ENCODE results near the gene PLA2G6.
"Not testable (repeated sequence)": the region's sequence is repeated elsewhere in the genome, so short reads cannot be mapped to it uniquely, and the experiment has no call there.

PLA2G6 gene

DNA sequence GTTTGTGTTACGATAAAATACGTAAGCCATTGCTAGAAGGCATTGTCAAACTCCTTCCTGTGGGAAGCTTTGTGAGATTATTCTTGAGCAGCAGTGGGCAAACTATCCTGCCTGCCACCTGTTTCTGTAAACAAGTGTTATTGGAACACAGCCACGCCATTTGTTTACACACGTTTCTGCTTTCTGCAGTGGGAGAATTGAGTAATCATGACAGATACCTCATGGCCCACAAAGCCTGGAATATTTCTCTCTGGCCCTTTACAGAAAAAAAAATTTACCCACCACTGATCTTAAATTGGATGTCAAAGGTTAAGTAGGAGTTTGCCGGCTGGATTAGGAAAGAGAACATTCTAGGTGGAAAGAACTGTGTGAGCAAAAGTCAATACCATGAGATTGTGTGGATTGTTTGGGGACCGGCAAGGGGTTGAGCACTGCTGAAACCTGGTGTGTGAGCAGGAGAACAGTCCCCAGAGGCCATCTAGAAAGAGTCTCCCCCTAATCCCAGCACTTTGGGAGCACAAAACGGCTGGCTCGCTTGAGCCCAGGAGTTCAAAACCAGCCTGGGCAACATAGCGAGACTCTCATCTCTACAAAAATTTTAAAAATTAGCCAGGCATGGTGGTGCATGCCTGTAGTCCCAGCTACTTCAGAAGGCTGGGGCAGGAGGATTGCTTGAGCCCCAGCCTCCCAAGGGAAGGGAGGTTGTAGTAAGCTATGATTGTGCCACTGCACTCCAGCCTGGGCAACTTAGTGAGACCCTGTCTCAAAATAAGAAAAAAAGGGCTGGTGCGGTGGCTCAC lies 6.0 kb upstream of the PLA2G6 start:
- no peak for DNase-seq

DNA sequence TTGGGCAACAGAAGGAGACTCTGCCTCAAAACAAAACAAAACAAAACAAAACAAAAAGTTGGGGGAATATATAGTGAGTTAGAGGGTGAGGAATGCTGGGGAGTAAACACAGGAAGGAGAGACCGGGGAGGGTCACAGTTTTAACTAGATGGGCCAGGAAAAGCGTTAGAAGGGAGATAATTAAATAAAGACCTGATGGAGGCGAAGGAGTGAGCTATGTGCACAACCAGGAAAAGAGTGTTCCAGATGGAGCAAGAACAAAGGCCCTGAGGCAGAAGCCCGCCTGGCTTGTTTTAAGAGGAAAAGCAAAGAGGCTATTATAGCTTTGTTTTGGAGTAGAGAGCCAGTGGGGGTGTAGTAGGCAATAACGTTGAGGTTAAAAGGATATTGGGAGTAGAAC lies 4.8 kb upstream of the PLA2G6 start:
- DNase-seq, result no peak

DNA sequence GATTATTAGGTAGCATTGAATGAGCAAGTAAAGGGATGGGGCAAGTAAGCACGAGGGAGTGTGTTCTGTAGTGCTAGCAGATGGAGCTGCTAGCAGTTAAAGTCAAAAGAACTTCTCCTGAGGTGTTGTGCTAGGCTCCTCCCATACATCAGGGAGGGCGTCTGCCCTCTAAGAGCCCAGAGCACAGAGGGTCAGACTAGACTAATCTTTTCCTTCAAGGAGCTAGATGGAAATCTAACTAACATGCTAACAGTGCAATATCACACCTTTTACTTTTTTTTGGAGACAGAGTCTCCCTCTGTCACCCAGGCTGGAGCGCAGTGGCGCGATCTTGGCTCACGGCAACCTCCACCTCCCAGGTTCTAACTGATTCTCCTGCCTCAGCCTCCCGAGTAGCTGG lies 3.2 kb upstream of the PLA2G6 start:
- DNase-seq, result peak; percentile 10

DNA sequence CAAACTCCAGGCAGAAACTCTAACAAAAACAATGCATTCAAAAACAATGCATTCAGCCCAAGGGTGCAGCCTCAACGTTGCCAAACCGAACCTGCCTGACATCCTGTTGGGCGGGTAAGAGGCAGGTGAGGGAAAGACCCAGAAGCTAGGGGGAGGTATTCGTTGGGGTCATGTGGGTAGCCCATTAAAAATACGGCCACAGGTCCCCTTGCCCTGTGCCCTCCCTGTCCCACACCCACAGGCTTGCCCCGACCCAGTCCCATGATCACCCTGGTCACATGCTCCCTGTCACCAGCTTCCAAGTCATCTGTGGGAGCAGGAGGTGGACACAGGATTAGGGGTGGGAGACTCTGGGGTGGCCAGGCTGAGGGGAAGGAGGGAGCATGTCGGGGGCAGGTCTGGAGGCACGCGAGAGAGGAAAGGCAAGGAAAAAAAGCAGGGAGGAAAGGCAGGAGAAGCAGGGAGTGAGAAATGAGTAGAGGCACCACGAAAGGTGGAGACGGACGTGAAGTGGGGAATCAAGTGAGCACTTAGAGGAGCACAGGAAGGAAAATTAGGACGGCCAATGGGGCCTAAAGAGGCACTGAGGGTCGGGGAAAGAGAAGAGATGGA lies 683 bp downstream of the PLA2G6 start:
- DNase-seq, result no peak

DNA sequence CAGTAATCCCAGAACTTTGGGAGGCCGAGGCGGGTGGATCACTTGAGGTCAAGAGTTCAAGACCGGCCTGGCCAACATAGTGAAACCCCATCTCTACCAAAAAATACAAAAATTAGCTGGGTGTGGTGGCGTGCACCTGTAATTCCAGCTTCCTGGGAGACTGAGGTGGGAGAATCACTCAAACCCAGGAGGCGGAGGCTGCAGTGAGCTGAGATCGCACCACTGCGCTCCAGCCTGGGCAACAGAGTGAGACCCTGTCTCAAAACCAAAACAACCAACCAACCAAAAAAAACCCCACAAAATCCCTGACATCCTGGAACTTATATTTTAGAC lies 3.1 kb downstream of the PLA2G6 start:
- DNase-seq, result not testable (repeated sequence)

DNA sequence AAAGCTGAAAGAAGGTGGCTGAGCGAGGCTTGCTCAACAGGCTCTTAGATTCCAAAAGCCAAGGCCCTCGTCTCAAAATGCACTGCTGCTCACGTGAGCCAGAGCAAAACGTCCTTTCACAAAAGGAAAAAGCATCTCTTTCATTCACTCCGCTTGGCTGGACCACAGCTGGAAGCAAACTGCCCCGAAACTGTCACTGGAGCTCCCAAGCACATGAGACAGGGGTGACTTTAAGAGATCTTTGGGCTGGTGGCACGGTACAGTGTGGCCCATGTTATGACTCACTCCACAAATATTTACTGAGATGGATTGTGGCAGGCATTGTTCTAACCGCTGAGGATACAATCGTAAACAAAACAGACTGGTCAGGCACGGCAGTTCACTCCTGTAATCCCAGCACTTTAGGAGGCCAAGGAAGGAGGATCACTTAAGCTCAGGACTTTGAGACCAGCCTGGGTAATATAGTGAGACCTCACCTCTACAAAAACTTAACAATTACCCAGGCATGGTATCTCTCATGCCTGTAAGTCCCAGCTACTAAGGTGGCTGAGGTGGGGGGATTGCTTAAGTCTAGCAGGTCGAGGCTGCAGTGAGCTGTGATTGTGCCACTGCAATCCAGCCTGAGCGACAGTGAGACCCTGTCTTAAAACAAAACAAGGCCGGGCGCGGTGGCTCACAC lies 3.6 kb downstream of the PLA2G6 start:
- DNase-seq, result no peak

DNA sequence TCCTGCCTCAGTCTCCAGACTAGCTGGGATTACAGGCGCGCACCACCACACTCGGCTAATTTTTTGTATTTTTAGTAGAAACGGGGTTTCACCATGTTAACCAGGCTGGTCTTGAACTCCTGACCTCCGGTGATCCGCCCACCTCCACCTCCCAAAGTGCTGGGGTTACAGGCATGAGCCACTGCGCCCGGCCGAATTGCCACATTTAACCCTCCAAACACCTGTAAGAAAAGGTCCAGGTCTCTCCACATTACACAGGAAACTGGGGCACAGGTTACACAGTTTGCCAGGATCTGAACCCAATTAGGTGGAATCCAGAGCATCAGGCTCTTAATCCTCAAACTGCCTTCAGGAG lies 4.1 kb downstream of the PLA2G6 start:
- not testable (repeated sequence) for DNase-seq

DNA sequence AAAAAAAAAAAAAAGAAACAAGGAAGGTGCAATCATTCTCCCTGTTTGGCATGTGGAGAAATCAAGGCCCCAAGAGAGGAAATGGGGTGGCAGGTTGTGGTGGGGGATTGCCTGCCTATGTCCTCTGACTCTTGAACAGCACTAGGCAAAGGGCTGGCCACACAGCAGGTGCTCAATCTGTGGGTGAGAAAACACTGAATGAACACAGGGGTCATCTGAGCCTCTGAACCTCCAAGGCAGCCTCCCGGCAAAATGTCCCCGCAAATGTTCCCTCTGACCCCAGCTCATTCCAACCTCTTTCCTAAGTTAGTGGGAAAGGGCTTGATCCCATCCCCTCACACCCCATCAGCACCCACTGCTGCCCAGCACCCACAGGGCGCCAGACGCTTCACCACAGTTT lies 4.6 kb downstream of the PLA2G6 start:
- DNase-seq, result no peak

DNA sequence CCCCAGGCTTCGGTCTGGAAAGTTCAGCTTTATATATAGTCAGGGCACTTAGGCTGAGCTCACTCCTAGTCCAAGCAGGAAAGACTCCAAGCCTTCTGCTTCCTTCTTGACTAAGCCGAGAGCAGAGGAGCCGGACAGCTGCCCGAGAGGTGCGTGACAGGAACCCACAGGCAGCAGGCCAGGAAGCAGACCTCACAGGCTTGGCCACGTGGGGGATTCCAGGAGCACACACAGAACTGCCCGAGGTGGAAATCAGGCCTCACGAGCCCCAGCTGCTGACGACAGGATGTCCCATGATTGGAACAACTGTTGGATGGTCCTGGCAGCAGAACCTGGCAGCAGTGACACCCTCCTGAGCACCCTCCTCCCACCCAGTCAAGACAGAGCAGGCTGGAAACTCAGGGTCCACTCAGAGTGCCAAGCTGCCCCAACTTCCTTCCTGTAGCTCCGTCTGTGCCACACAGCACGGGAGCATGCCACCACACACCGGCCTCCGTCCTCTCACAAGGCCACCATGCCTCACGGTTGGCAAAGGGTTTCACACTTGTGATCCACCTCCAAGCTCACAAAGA lies 5.4 kb downstream of the PLA2G6 start:
- DNase-seq, result peak; percentile 84

DNA sequence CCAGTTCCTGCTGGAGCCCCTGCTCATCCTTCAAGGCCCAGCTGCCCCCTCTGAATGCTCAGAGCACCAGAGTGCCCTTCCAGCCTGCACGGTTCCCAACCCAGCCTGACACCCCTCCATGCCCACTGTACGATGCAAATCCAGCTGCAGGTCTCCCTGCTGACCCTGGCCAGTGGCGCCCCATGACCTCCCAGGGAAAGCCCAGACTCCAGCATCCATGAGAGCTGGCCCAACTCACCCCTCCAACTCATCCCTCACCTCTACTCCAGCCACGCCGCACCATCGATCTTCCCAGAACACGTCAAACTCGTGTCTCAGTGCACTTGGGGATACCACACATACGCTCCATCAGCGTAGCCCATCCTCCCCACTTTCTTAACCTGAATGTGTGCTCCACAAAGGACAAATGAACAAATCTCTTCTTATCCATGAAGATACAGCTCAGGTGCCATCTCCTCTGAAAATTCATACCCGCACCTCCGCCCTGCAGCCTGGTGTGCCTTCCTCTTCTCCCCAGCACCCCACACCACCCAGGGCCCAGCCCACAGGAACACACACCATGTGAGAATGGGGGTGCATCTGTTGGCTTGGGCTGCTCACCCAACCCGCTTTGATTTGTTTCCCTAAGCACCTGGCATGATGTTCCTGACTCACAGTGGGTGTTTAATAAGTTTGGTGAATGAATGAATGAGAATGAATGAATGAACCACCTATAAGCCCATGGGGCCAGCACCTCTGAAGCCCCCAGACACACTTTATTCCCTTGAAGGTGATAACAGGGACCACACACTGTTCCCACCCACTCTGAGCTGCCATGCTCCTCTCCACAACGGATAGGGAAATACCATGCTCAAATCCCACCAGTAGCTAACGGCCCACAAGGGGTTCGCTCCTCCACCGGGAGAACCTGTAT lies 6.2 kb downstream of the PLA2G6 start:
- DNase-seq, result no peak

DNA sequence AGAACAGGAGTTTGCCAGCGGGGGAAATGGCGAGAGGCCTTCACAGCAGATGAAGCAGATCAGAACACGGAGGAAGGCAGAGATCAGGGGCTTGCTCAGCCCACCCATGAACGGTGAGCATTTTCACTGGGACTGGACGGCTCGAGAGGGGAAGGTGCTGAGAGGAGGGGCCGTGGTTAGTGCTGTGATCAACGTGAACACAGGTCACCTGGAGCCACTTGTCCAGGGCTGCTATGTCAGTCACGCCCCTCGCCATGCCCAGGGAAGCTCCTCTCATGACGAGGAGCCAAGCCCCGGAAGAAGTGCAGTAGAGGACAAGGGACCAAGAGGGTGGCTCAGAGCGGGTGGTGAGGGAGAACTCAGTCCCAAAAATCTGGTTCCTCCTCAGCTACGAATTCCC lies 7.0 kb downstream of the PLA2G6 start:
- no peak for DNase-seq

DNA sequence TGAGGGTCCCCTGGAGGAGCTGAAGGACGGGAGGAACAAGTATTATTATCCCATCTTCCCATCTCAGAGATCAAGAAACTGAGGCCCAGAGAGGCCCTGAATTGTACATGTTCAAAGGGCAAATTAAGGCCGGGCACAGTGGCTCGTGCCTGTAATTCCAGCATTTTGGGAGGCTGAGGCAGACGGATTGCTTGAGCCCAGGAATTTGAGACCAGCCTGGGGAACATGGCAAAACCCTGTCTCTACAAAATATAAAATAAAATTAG lies 8.1 kb downstream of the PLA2G6 start:
- no peak for DNase-seq

DNA sequence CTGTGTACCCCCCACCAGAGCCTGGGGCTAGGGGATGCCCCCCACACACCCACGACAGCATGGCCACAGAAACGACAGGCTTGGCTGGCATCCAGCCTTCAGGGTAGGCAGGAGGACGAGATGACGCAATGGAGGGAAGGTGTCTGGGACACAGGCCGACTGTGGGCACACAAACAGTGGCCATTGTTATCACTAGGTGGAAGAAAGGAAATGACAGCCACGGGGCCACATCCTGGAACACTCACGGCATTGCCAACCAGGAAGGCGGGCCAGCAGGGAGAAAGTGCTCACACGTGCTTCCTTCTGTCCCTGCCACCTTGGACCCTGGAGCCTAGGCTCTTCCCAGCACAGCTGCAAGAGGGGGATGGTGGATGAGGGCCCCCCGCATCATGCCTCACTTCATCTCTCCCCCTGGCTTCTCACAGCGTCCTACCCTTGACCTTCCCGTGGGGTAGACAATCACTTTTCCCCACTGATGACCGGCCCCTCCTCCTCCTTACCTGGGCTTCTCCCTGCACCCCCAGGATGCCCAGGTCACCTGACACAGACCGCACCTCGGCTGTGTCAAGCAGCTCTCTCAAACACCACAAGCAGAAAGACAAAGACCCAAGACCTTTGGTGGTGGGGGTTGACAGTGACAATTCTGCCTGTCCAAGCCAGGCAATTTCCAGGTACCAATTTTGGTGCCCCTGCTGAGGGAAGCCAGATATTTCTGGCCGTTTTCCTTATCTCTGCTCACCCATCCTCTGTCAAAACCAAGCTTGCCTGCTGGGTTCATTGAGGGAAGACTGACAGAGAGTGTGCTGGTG lies 8.6 kb downstream of the PLA2G6 start:
- DNase-seq, result peak; percentile 57

DNA sequence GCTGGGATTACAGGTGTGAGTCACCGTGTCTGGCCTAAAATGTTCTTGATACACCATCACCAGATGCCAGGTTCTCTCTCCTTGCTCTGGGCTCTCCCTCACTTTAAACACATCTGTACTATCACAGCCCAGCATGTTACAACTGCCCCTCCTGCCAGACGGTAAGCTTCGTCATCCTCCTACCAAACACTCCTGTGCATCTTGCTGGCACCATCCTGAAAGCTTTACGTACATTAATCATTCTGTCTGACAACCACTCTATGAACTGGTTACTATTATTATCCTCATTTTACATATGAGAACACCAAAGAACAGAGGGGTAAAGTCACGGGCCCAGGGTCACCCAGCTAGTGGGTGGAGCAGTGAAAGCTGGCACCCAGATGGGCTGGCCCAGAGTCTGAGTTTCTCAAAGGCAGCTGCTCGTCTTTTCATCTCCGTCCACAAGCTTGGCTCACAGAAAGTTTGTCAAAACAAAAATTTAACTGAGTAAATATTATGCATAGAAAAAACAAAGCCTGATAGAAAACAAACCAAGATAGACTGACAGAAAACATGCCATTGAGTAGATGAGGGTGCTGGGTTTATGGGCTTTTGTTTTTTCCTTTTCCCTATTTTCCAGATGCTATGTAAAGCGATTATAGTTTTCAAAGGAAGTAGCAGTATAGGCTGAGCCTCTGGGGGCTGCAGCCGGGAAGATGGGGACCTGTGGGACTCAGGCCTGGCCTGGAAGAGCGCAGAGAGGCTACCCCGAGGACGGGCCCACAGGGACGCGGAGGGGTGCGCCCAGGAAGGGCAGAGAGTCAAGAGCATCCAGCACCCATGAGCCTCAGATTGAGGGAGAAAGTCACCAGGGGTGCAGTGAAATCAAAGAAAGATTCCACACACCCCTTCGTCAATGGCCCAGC lies 9.5 kb downstream of the PLA2G6 start:
- no peak for DNase-seq

DNA sequence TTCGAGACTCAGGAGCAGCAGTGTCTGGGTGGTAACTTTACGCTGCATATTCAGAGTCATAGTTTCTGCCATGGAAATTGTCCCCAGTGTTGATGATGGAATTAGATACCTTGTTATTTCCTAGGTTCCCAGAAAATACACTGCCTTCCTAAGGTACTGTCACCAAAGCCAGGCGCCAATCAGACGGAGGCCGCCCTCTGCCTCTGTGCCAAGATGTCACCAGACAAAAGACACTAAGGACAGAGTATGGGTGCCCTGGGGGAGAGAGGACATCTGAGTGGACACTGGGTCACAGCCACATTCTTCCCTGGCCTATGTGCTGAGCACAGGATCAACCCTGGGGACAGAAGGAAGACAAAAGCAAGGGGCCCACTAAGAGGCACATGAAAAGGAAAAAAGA lies 11.2 kb downstream of the PLA2G6 start:
- no peak for DNase-seq

DNA sequence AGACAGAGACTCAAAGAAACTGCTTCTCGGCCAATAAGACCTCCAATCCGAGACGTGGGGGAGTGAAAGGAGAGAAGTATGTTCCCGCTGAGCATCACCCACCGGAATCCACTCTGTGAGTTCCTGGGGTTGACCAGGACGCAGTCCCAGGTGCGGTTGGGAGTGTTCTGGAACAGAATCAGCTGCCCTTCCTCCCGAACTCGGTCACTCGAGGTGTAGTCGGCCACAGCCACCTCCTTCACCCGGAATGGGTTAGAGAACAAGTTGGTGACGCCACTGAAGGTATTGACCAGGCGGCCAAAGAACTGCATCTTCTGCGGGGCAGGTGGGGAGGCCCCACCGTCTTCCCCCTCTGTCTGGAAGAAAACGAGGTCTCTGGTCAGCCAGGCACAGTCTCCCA lies 12.5 kb downstream of the PLA2G6 start:
- no peak for DNase-seq

DNA sequence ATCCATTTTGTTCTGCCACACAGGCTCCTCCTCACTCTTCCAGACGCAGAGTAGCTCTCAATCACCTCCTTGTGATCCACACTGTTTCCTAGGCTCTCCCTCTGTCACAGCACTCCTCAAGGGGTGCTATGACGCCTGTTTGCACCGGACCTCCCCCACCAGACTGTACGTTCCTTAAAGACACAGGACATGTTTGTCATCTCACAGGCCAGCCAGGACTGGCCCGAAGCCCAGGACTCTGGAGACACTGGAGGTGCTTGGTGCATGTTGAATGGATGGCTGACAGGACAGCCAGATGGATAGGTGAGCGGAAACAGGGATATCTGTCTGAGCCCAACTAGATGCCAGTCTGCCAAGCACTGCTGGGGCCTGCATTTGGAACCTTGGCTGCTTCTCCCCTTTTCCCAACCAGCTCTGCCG lies 13.6 kb downstream of the PLA2G6 start:
- DNase-seq, result no peak

DNA sequence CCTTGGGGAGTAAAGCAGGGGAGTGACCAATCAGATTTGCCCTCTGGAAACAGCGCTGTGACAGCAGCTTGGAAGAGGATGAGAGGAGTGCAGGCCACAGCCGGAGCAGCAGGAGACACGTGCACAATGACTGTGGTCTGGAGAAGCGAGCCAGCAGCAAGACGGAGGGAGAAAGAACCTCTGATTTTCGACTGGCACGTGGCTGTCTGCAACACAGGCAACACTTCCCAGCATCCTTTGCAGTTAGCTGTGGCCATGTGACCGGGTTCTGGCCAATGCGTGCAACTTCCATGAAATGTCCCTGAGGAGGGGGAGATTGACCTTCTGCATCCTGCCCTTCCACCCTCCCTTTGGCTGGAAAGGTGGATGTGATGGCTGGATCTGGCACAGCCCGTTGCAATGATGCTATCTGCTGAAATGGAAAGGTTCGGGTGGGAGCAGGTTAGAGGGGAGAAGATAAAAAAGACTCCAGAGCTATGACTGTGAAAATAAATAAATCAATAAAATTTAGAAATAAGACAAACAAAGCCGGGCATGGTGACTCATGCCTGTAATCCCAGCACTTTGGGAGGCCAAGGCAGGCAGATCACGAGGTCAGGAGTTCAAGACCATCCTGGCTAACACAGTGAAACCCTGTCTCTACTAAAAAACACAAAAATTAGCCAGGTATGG lies 15.6 kb downstream of the PLA2G6 start:
- no peak for DNase-seq

DNA sequence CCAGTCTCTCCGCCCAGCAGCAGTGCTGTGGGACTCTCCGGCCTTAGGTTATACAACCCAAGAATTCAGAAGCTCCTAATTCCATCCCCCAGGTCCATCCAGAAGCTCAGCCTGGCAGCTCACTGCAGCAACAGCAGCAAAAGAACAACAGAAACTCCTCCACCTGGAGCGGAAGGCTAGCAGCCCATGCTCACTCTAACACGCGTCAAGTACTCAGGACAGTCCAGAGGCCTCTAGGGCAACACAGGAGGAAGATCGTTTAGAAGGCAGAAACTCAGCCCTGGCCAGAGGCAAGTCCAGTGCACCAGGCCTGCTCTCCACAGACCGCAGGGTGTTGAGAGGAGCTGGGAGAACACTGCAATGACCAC lies 17.1 kb downstream of the PLA2G6 start:
- no peak for DNase-seq

DNA sequence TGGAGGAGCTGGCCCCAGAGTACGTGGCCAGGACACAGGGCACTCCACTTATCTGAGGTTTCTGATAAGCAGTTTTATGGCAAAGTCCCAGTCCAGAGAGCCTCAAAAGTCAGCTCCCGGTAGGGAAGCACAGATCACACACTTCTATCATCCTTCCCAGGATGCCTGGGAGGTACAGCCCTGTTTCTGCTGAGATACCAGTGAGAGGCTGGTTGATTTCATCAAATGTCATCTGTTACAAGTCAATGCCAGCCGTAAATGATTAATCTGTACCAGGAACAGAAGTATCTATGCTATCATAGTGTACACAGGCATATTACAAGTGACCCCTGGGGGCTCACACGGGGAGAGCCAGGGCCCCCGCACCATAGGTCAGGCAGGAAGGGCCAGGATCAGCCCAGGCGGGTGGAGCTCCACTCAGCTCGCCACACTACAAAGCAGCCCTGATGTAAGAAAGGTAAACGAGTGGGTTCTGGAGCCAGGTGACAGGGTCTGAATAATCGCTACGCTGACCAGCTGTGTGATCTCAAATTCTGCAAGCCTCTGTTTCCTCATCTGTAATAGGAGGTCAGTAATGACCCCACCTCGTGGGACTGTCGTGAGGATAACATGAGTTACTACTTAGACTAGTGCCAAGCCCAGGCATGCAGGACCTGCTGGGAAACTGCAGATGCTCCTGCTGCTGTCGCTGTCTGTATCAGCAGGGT lies 17.6 kb downstream of the PLA2G6 start:
- no peak for DNase-seq
